ENCODE data around the gene SPN.
"Not testable (repeated sequence)": the region's sequence is repeated elsewhere in the genome, so short reads cannot be mapped to it uniquely, and the experiment has no call there.

The SPN gene

GRCh38 chr16:29644973-29645693 is 17.9 kb upstream of the SPN start:
- in situ Hi-C loops (cut with MboI; ENCODE audit: low pct_unique_long_range_greater_than_20kb, low sequenced_read_pairs) = no loop called here
- DNase-seq = no peak

GRCh38 chr16:29645694-29646187 is 17.3 kb upstream of the SPN start:
- in situ Hi-C loops (cut with MboI; ENCODE audit: low pct_unique_long_range_greater_than_20kb, low sequenced_read_pairs) = no loop called here
- DNase-seq = peak; percentile 91

- in situ Hi-C loops (cut with MboI; ENCODE audit: low pct_unique_long_range_greater_than_20kb, low sequenced_read_pairs) = no loop called here
- no peak for DNase-seq
These were observed 16.1 kb upstream of the SPN start for GRCh38 chr16:29646947-29647346.

GRCh38 chr16:29649588-29650494 is 13.2 kb upstream of the SPN start:
- peak; percentile 69 for DNase-seq
- in situ Hi-C loops (cut with MboI; ENCODE audit: low pct_unique_long_range_greater_than_20kb, low sequenced_read_pairs) = no loop called here

GRCh38 chr16:29650771-29651170 is 12.3 kb upstream of the SPN start:
- no peak for DNase-seq
- in situ Hi-C loops (cut with MboI; ENCODE audit: low pct_unique_long_range_greater_than_20kb, low sequenced_read_pairs) = no loop called here

GRCh38 chr16:29651774-29652349 is 11.2 kb upstream of the SPN start:
- no peak for DNase-seq
- in situ Hi-C loops (cut with MboI; ENCODE audit: low pct_unique_long_range_greater_than_20kb, low sequenced_read_pairs) = no loop called here

GRCh38 chr16:29653471-29653870 is 9.6 kb upstream of the SPN start:
- in situ Hi-C loops (cut with MboI; ENCODE audit: low pct_unique_long_range_greater_than_20kb, low sequenced_read_pairs) = no loop called here

GRCh38 chr16:29653890-29654289 is 9.2 kb upstream of the SPN start:
- DNase-seq; in situ Hi-C loops (cut with MboI; ENCODE audit: low pct_unique_long_range_greater_than_20kb, low sequenced_read_pairs): not testable (repeated sequence)

More at GRCh38 chr16:29653471-29653870, 9.6 kb upstream of the SPN start:
- peak; percentile 86 for DNase-seq

GRCh38 chr16:29656688-29657523 is 6.1 kb upstream of the SPN start:
- in situ Hi-C loops (cut with MboI; ENCODE audit: low pct_unique_long_range_greater_than_20kb, low sequenced_read_pairs) = no loop called here
- no peak for DNase-seq

GRCh38 chr16:29658705-29659104 is 4.3 kb upstream of the SPN start:
- DNase-seq = no peak
- in situ Hi-C loops (cut with MboI; ENCODE audit: low pct_unique_long_range_greater_than_20kb, low sequenced_read_pairs) = no loop called here

- in situ Hi-C loops (cut with MboI; ENCODE audit: low pct_unique_long_range_greater_than_20kb, low sequenced_read_pairs) = no loop called here
- no peak for DNase-seq
These were observed 883 bp upstream of the SPN start for GRCh38 chr16:29662000-29662728.

GRCh38 chr16:29662729-29663015 is 375 bp upstream of the SPN start:
- in situ Hi-C loops (cut with MboI; ENCODE audit: low pct_unique_long_range_greater_than_20kb, low sequenced_read_pairs) = no loop called here
- DNase-seq = peak; percentile 88

GRCh38 chr16:29663807-29664090 is 702 bp downstream of the SPN start:
- no peak for DNase-seq
- in situ Hi-C loops (cut with MboI; ENCODE audit: low pct_unique_long_range_greater_than_20kb, low sequenced_read_pairs) = no loop called here

- in situ Hi-C loops (cut with MboI; ENCODE audit: low pct_unique_long_range_greater_than_20kb, low sequenced_read_pairs) = no loop called here
- DNase-seq = peak; percentile 65
These were observed 1.3 kb downstream of the SPN start for GRCh38 chr16:29664091-29664921.

GRCh38 chr16:29665294-29666077 is 2.4 kb downstream of the SPN start:
- in situ Hi-C loops (cut with MboI; ENCODE audit: low pct_unique_long_range_greater_than_20kb, low sequenced_read_pairs) = no loop called here
- DNase-seq = no peak

- in situ Hi-C loops (cut with MboI; ENCODE audit: low pct_unique_long_range_greater_than_20kb, low sequenced_read_pairs); DNase-seq: not testable (repeated sequence)
These were observed 4.2 kb downstream of the SPN start for GRCh38 chr16:29667322-29667610.

- no peak for DNase-seq
- in situ Hi-C loops (cut with MboI; ENCODE audit: low pct_unique_long_range_greater_than_20kb, low sequenced_read_pairs) = no loop called here
These were observed 4.7 kb downstream of the SPN start for GRCh38 chr16:29667755-29668154.
